AG04450 (cell line): ENCODE measurements around the gene EPAS1. TPM values are rescaled to one million over a fixed set of nuclear protein-coding genes. Genes with fewer than 3 reads are reported as not detected.

ENCODE experiments used
- CTCF ChIA-PET: fragments of 300-600, 350-600 bp; formaldehyde crosslinking; extraction: SDS; loops from one replicate; lab custom pipeline; 2022; ENCODE audit warnings: antibody characterized with exemption, inconsistent platforms; lab: Charles Lee
- POLR2A ChIA-PET: fragments of 350-600 bp; formaldehyde crosslinking; extraction: SDS; loops from one replicate; lab custom pipeline; 2021; ENCODE audit warnings: antibody characterized with exemption, inconsistent platforms; lab: Yijun Ruan, JAX
- DNase-seq: peaks from one replicate; pipeline ENCODE4 v3.0.0-alpha.2; 2011; ENCODE audit warnings: low read depth, low spot score
- H3K27ac ChIP-seq: one replicate; pipeline ENCODE4 v1.5.1; 2012; ENCODE audit warnings: low read depth, low read length, control low read depth
- H3K27me3 ChIP-seq: one replicate; pipeline ENCODE4 v1.6.0; 2012; ENCODE audit warnings: low read length; ENCODE audit not compliant: control insufficient read depth, insufficient read depth
- H3K4me3 ChIP-seq: 2 replicates; pipeline ENCODE4 v1.5.1; 2011; ENCODE audit warnings: mild to moderate bottlenecking, low read depth, low read length, control low read depth
- H3K9me3 ChIP-seq: 2 replicates; pipeline ENCODE4 v1.5.1; 2012; ENCODE audit warnings: low read length; ENCODE audit not compliant: control insufficient read depth, insufficient read depth
- polyA plus RNA-seq: library from polyadenylated mRNA; depleted of rRNA; stranded (reverse); fragments of >200 nt; gene quantifications from 2 replicates; pipeline ENCODE4 v1.2.3, GENCODE V29; 2011
- TF ChIP-seq, protein P1 (sequence below): IDR thresholded peaks from 2 replicates; pipeline ENCODE4 v1.5.1; 2011; ENCODE audit warnings: low read depth, low read length, control low read depth, inconsistent platforms

EPAS1 gene
- polyA plus RNA-seq, 1 experiment, result 506 TPM

GRCh38 chr2:46413111-46413510 lies 115.9 kb downstream of the EPAS1 start:
- H3K27me3 ChIP-seq, result no peaks in the 10 kb centered on the region
- POLR2A ChIA-PET, result no interaction called here
- H3K9me3 ChIP-seq, result peaks cover 3% of the 10 kb centered on the region; the same call in 1 of the 2 replicates
- H3K4me3 ChIP-seq, result no peak overlapping the region
- no peak for DNase-seq
- CTCF ChIA-PET, result interaction anchor here (1.4 kb wide), 1 partner anchor 350 kb away, joined by 5 read pairs; no protein-coding TSS in a partner anchor
- TF ChIP-seq, protein P1, sequence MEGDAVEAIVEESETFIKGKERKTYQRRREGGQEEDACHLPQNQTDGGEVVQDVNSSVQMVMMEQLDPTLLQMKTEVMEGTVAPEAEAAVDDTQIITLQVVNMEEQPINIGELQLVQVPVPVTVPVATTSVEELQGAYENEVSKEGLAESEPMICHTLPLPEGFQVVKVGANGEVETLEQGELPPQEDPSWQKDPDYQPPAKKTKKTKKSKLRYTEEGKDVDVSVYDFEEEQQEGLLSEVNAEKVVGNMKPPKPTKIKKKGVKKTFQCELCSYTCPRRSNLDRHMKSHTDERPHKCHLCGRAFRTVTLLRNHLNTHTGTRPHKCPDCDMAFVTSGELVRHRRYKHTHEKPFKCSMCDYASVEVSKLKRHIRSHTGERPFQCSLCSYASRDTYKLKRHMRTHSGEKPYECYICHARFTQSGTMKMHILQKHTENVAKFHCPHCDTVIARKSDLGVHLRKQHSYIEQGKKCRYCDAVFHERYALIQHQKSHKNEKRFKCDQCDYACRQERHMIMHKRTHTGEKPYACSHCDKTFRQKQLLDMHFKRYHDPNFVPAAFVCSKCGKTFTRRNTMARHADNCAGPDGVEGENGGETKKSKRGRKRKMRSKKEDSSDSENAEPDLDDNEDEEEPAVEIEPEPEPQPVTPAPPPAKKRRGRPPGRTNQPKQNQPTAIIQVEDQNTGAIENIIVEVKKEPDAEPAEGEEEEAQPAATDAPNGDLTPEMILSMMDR, result no peak
- H3K27ac ChIP-seq, result no peak overlapping the region

DNA sequence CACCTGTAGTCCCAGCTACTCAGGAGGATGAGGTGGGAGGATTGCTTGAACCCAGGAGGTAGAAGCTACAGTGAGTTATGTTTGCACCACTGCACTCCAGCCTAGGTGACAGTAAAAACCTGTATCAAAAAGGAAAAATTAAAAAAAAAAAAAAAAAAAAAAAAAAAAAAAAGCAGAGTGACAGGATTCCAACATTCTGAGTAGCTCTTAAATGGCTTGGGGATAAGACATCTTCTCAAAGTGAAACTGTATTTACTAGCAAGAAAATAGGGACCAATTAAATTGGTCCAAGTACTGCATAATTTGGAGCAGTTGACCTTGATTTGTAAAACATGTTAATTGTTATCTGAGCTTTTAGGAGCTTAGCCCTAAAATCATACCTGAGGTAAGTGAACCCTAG lies 116.4 kb downstream of the EPAS1 start:
- CTCF ChIA-PET, result interaction anchor here (1.4 kb wide), 1 partner anchor 351 kb away, joined by 5 read pairs; no protein-coding TSS in a partner anchor
- Histone ChIP-seq H3K4me3 (no peak overlapping the region), H3K27me3 (no peaks in the 10 kb centered on the region), H3K27ac (no peak overlapping the region), H3K9me3 (peaks cover 5% of the 10 kb centered on the region)
- no peak for DNase-seq
- POLR2A ChIA-PET, result no interaction called here
- TF ChIP-seq, protein P1, result no peak

- peaks cover 8% of the 10 kb centered on the region for H3K9me3 ChIP-seq
- no peak overlapping the region for H3K27ac ChIP-seq
- no peaks in the 10 kb centered on the region for H3K27me3 ChIP-seq
- POLR2A ChIA-PET, result no interaction called here
- TF ChIP-seq, protein P1, result no peak
- no peak for DNase-seq
- no peak overlapping the region for H3K4me3 ChIP-seq
- CTCF ChIA-PET, result no interaction called here
These were observed 117.5 kb downstream of the EPAS1 start for GRCh38 chr2:46414701-46415100.

DNA sequence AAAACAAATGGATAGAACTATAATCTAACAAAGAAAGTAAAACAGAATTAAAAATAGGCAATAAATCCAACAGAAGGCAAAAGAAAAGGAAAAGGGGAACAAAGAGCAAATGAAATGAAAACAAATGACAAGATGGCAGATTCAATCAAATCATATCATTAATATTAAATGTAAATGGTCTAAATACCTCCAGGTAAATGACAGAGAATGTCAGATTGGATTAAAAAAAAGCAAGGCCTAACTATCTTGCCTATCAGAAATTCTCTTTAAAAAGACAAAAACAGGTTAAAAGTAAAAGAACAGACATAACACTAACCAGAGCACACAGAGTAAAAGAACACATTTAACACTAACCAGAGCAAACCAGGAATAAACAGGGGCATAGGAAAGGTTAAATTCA lies 119.1 kb downstream of the EPAS1 start:
- CTCF ChIA-PET, result no interaction called here
- H3K27ac ChIP-seq, result no peak overlapping the region
- H3K4me3 ChIP-seq, result no peak overlapping the region
- TF ChIP-seq, protein P1, result no peak
- POLR2A ChIA-PET, result no interaction called here
- no peaks in the 10 kb centered on the region for H3K27me3 ChIP-seq
- no peak for DNase-seq
- peaks cover 8% of the 10 kb centered on the region for H3K9me3 ChIP-seq

DNA sequence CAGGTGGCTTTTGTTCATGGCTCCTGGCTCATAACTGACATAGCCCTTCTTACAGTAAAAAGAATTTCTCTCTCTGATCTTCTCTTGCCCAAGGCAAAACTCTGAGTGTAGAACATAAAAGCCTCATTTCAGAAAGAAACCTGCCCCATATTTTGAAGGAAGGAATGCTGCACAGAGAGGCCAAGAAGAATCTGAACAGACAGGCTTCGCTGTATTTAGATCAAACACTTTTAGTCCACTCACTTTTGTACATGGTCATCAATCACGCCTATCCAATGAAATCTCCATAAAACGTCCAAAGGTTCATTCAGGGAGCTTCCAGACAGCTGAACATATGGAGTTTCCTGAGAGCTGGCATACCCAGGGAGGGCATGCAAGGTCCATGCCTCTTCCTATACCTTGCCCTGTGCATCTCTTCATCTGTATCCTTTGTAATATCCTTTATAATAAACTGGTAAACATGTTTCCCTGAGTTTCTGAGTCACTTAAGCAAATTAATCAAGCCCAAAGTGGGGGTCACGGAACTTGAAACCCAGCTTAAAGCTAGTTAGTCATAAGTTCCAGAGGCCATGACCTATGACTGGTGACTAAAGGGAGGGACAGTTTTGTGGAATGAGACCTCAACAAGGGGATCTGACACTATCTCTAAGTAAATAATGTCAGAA lies 119.7 kb downstream of the EPAS1 start:
- ChIA-PET CTCF (no interaction called here), POLR2A (no interaction called here)
- H3K4me3 ChIP-seq, result no peak overlapping the region
- H3K9me3 ChIP-seq, result peaks cover 8% of the 10 kb centered on the region
- H3K27ac ChIP-seq, result no peak overlapping the region
- DNase-seq, result no peak
- TF ChIP-seq, protein P1, result no peak
- H3K27me3 ChIP-seq, result no peaks in the 10 kb centered on the region
